ENCODE data around the gene TFAP2C.

GRCh38 chr20:56665806-56666205 is 36.7 kb downstream of the TFAP2C start:
- no peak for TF ChIP-seq CTCF (IDR thresholded peaks at IDR 0.05)
- no peak for TF ChIP-seq POLR2A (IDR thresholded peaks at IDR 0.05)
